ENCODE measurements around the gene NHERF2. TPM values are rescaled to one million over a fixed set of nuclear protein-coding genes. Genes with fewer than 3 reads are reported as not detected.

The NHERF2 gene
- 47.8 TPM for polyA plus RNA-seq (ENCODE audit: insufficient read length)

- DNase-seq, result no peak
These were observed at the start of gene NHERF2 for GRCh38 chr16:2026461-2027023. Gene NHERF2, plus strand, starts transcription at chr16:2026902. Its CDS starts 104 bp downstream, at chr16:2027006.

- no peak for DNase-seq
These were observed 49.5 kb upstream of the NHERF2 start for GRCh38 chr16:1976951-1977874.

- DNase-seq, result no peak
These were observed 48.8 kb upstream of the NHERF2 start for GRCh38 chr16:1977875-1978268.

- no peak for DNase-seq
These were observed 48.1 kb upstream of the NHERF2 start for GRCh38 chr16:1978476-1979120.

GRCh38 chr16:1979271-1980029, 47.3 kb upstream of the NHERF2 start:
- no peak for DNase-seq

GRCh38 chr16:1980030-1980769, 46.5 kb upstream of the NHERF2 start:
- no peak for DNase-seq

GRCh38 chr16:1980770-1981087, 46.0 kb upstream of the NHERF2 start:
- no peak for DNase-seq

- no peak for DNase-seq
These were observed 45.3 kb upstream of the NHERF2 start, which contains the start of gene NOXO1 for GRCh38 chr16:1981398-1981836. Gene NOXO1, minus strand, starts transcription at chr16:1981469. Its CDS starts 290 bp downstream, at chr16:1981179.

GRCh38 chr16:1982013-1982433, 44.7 kb upstream of the NHERF2 start:
- DNase-seq, result no peak

- DNase-seq, result no peak
These were observed 43.6 kb upstream of the NHERF2 start for GRCh38 chr16:1982991-1983543.

GRCh38 chr16:1983544-1984346, 43.0 kb upstream of the NHERF2 start, which contains the start of gene GFER:
Gene GFER, plus strand, starts transcription at chr16:1984193. Its CDS starts 26 bp downstream, at chr16:1984219.
- DNase-seq, result peak; percentile 94

- DNase-seq, result no peak
These were observed 42.1 kb upstream of the NHERF2 start for GRCh38 chr16:1984347-1985225.

GRCh38 chr16:1985466-1986150, 41.1 kb upstream of the NHERF2 start:
- DNase-seq, result no peak

- DNase-seq, result no peak
These were observed 39.5 kb upstream of the NHERF2 start for GRCh38 chr16:1987198-1987597.

- no peak for DNase-seq
These were observed 37.2 kb upstream of the NHERF2 start, which contains the start of gene SYNGR3 for GRCh38 chr16:1989209-1990100. Gene SYNGR3, plus strand, starts transcription at chr16:1989970. Its CDS starts 133 bp downstream, at chr16:1990103.

- no peak for DNase-seq
These were observed 36.7 kb upstream of the NHERF2 start for GRCh38 chr16:1990101-1990350.

- DNase-seq, result no peak
These were observed 36.2 kb upstream of the NHERF2 start for GRCh38 chr16:1990351-1991134.
